ENCODE data around the gene PAFAH1B1.

PAFAH1B1 gene

GRCh38 chr17:2700491-2701141, 107.2 kb downstream of the PAFAH1B1 start:
- Histone ChIP-seq H3K36me3 (ENCODE audit: control insufficient read depth, insufficient read depth, low read length) (no peaks in the 10 kb centered on the region), H2AFZ (no peak overlapping the region), H3K79me2 (no peaks in the 10 kb centered on the region), H3K9me3 (ENCODE audit: control insufficient read depth, low read length) (no peaks in the 10 kb centered on the region), H3K27ac (no peak overlapping the region), H3K9ac (no peak overlapping the region), H3K4me1 (no peaks in the 10 kb centered on the region), H3K4me2 (ENCODE audit: low read length) (no peak overlapping the region), H3K4me3 (ENCODE audit: low read depth, low read length) (no peak overlapping the region), H3K27me3 (ENCODE audit: control insufficient read depth, insufficient read depth, low read length) (no peaks in the 10 kb centered on the region)
- TF ChIP-seq, protein P1, sequence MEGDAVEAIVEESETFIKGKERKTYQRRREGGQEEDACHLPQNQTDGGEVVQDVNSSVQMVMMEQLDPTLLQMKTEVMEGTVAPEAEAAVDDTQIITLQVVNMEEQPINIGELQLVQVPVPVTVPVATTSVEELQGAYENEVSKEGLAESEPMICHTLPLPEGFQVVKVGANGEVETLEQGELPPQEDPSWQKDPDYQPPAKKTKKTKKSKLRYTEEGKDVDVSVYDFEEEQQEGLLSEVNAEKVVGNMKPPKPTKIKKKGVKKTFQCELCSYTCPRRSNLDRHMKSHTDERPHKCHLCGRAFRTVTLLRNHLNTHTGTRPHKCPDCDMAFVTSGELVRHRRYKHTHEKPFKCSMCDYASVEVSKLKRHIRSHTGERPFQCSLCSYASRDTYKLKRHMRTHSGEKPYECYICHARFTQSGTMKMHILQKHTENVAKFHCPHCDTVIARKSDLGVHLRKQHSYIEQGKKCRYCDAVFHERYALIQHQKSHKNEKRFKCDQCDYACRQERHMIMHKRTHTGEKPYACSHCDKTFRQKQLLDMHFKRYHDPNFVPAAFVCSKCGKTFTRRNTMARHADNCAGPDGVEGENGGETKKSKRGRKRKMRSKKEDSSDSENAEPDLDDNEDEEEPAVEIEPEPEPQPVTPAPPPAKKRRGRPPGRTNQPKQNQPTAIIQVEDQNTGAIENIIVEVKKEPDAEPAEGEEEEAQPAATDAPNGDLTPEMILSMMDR (IDR thresholded peaks at IDR 0.05): no peak

- Histone ChIP-seq H3K9ac (no peak overlapping the region), H3K27ac (no peak overlapping the region), H2AFZ (no peak overlapping the region), H3K27me3 (ENCODE audit: control insufficient read depth, insufficient read depth, low read length) (no peaks in the 10 kb centered on the region), H3K36me3 (ENCODE audit: control insufficient read depth, insufficient read depth, low read length) (no peaks in the 10 kb centered on the region), H3K4me3 (ENCODE audit: low read depth, low read length) (no peak overlapping the region), H3K79me2 (no peaks in the 10 kb centered on the region), H3K4me1 (no peaks in the 10 kb centered on the region), H3K4me2 (ENCODE audit: low read length) (no peak overlapping the region), H3K9me3 (ENCODE audit: control insufficient read depth, low read length) (no peaks in the 10 kb centered on the region)
- TF ChIP-seq, protein P1 (IDR thresholded peaks at IDR 0.05): no peak
These were observed 107.9 kb downstream of the PAFAH1B1 start for GRCh38 chr17:2701161-2701995.

- H2AFZ ChIP-seq: no peak overlapping the region
- H3K27ac ChIP-seq: no peak overlapping the region
- H3K27me3 ChIP-seq (ENCODE audit: control insufficient read depth, insufficient read depth, low read length): no peaks in the 10 kb centered on the region
- H3K4me1 ChIP-seq: no peaks in the 10 kb centered on the region
- no peak overlapping the region for H3K4me2 ChIP-seq (ENCODE audit: low read length)
- no peak overlapping the region for H3K9ac ChIP-seq
- TF ChIP-seq, protein P1 (IDR thresholded peaks at IDR 0.05): no peak
- H3K9me3 ChIP-seq (ENCODE audit: control insufficient read depth, low read length): no peaks in the 10 kb centered on the region
- H3K79me2 ChIP-seq: peaks cover 2% of the 10 kb centered on the region
- H3K36me3 ChIP-seq (ENCODE audit: control insufficient read depth, insufficient read depth, low read length): no peaks in the 10 kb centered on the region
- no peak overlapping the region for H3K4me3 ChIP-seq (ENCODE audit: low read depth, low read length)
These were observed 108.7 kb downstream of the PAFAH1B1 start for GRCh38 chr17:2701996-2702741.

- no peaks in the 10 kb centered on the region for H3K9me3 ChIP-seq (ENCODE audit: control insufficient read depth, low read length)
- no peak overlapping the region for H3K9ac ChIP-seq
- H2AFZ ChIP-seq: no peak overlapping the region
- H3K27ac ChIP-seq: no peak overlapping the region
- peaks cover 8% of the 10 kb centered on the region for H3K4me1 ChIP-seq
- TF ChIP-seq, protein P1 (IDR thresholded peaks at IDR 0.05): no peak
- peaks cover 6% of the 10 kb centered on the region for H3K79me2 ChIP-seq
- no peaks in the 10 kb centered on the region for H3K36me3 ChIP-seq (ENCODE audit: control insufficient read depth, insufficient read depth, low read length)
- H3K4me2 ChIP-seq (ENCODE audit: low read length): no peak overlapping the region
- H3K27me3 ChIP-seq (ENCODE audit: control insufficient read depth, insufficient read depth, low read length): no peaks in the 10 kb centered on the region
- no peak overlapping the region for H3K4me3 ChIP-seq (ENCODE audit: low read depth, low read length)
These were observed 109.7 kb downstream of the PAFAH1B1 start for GRCh38 chr17:2703181-2703580.

All from parathyroid adenoma (tissue), 2 donors.